ENCODE measurements around the gene TBCD.
A peak's percentile ranks its signal among the peaks of the same experiment; 100 is the strongest.

TBCD gene

DNA sequence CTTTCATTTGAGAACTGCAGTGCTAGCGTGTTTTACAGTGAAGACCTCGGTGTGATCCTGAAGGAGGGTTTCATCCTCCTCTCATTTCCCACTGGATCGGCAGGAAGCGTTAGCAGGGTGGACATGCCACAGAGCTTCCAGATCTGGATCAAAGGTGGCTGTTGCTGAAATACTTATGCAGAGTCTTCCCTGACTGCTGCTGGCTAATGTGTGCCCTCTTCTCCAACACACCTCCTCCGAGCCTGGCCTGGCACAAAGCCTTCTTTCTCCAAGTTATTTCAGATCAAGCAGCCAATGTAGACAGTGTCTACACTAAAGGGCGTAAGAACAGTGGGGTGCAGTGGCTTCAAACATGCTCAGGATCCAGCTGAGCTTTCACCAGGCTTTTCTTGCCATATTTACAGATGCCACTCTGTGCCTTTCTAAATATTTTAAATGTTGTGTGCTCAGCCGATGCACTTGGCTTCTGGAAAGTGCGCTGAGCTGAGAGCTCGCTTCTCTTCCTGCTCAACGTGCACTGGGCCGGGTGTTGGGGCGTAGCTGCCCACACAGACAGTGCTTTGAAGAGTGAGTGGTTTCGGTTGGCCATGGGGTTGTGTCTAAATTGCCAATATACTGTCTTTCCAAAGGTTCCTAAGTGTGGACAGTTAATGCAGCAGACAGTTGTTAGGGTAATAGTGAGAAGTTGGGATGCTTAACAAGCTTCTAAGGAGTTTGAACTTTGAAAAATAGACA, 85.9 kb downstream of the TBCD start:
- no peaks in the 10 kb centered on the region for H3K4me1 Mint-ChIP-seq
- no peak overlapping the region for H3K4me3 Mint-ChIP-seq
- no peaks in the 10 kb centered on the region for H3K36me3 Mint-ChIP-seq
- H3K27ac Mint-ChIP-seq = no peak overlapping the region
- no peaks in the 10 kb centered on the region for H3K9me3 Mint-ChIP-seq
- no peaks in the 10 kb centered on the region for H3K27me3 Mint-ChIP-seq

DNA sequence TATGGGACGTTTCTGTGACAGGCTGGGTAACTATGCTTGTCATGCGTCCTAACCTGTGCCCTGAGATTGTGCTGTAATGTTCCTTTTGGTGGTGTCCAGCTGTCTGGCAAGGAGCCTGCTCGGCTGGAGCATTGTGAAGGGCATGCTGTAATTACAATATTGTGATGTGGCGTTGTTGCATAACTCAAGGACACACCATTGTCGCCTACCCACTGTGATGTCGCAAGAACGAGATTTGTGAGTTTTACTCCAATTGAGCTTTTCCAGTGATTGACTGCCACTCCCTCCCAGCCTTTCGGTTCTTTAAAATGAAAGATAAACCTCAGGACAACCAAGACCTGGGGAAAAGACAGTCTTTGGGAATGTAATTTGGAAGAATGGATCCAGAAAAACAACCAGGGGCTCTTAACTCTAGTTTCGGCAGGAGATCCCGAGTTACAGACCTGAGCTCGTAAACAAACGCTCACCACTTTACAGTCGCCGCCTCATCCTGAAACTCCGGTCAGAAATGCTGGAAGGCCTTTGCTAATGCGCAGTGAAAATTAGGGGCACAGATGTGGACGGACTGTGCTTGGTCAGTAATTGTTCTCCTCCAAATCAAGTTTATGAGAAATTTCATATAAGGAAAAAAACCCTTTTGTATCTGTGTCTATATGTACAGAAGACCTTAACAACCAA, 86.7 kb downstream of the TBCD start:
- Mint-ChIP-seq H3K27ac (no peak overlapping the region), H3K9me3 (no peaks in the 10 kb centered on the region), H3K36me3 (no peaks in the 10 kb centered on the region), H3K4me1 (no peaks in the 10 kb centered on the region), H3K4me3 (no peak overlapping the region), H3K27me3 (no peaks in the 10 kb centered on the region)

DNA sequence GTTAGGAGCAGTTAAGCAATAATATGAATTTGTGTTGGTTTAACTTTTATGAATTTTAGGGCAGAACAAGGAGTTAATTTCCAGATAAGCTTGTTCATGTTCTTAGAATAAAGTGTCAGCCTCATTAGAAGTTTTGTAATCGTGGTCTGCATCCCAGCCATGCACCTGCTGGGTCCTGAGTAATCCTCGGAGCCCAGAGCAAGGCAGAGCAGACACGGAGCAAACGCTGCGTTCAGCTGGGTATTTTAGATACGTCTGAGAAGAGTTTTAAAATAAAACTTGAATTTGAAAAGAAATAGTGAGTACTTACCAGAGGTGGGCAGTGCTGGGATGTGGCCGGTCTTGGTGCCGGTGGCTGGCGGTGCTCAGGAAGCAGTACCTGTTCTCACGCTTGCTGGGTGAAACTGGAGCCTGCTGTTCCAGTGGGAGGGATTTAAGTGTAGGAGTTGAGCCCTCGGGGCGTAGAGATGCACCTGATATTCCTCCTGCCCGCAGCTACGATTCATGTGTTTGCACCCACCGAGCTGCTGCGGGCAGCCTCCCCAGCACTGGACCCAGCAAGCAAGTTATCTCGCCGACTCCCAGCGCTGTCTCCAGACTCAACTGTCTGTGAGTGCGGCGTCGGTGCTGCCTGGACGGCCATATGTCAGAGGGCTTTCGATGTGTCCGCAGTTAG, 87.9 kb downstream of the TBCD start, which contains the start of gene ZNF750:
Gene ZNF750 (minus strand): TSS at position 406 of the 676 bp plus-strand sequence. CDS start 7,568 bp downstream, outside the sequence.
- H3K9me3 Mint-ChIP-seq = no peaks in the 10 kb centered on the region
- H3K27me3 Mint-ChIP-seq = no peaks in the 10 kb centered on the region
- H3K4me1 Mint-ChIP-seq = no peaks in the 10 kb centered on the region
- H3K27ac Mint-ChIP-seq = no peak within 1 kb of the TSS
- H3K4me3 Mint-ChIP-seq = no peak within 1 kb of the TSS
- H3K36me3 Mint-ChIP-seq = peaks cover 2% of the 10 kb centered on the region

DNA sequence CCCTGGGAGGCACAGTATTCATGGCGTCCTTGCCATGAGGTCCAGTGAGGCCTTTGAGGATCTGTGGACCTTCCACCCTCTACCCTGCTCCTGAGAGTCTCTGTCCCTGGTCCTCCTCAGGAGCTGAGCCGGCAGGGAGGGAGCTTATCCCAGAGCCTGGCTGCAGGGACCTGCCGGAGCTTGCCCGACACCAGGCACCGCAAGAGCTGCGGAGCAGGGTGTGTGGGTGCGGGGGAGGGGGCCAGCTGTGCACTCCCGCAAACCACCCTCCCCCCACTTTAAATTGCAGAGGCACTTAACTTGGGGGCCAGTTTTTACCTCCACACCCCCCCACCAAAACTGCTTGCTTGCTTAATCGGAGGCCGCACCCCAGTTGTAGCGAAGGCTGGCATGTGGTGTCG, 88.6 kb downstream of the TBCD start:
- peaks cover 2% of the 10 kb centered on the region for H3K36me3 Mint-ChIP-seq
- no peaks in the 10 kb centered on the region for H3K4me1 Mint-ChIP-seq
- H3K9me3 Mint-ChIP-seq = no peaks in the 10 kb centered on the region
- H3K27ac Mint-ChIP-seq = no peak overlapping the region
- H3K4me3 Mint-ChIP-seq = no peak overlapping the region
- H3K27me3 Mint-ChIP-seq = no peaks in the 10 kb centered on the region

DNA sequence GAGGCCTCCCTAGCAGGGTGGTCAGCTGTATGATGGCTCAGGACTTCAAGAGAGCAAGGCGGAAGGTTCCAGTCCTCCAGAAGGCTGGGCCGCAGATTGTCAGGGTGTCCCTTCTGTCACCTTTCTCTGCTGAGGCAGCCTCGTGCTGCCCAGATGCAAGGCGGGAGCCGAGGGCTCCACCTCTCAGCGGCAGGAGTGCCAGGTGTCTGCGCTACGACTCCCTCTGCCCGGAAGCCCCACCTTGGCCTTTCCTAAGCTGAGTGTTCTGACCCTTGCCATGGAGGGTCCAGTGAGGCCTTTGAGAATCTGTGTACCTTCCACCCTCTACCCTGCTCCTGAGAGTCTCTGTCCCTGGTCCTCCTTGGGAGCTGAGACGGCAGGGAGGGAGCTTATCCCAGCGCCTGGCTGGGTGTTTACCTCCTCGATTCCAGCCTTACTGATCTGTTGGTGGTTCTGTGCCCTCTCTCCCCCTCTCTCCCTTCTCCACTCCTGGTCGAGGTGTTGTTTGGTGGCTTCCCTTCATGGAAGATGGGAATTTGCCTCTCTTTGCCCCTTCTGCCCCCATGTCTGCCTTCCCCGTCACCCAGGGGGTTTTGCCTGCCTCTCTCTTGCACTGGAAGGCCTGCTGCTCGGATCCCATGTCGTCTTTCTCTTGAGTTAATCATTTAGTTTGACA, 90.2 kb downstream of the TBCD start:
- no peaks in the 10 kb centered on the region for H3K27me3 Mint-ChIP-seq
- H3K4me1 Mint-ChIP-seq = no peaks in the 10 kb centered on the region
- no peak overlapping the region for H3K27ac Mint-ChIP-seq
- peaks cover 2% of the 10 kb centered on the region for H3K36me3 Mint-ChIP-seq
- H3K9me3 Mint-ChIP-seq = no peaks in the 10 kb centered on the region
- H3K4me3 Mint-ChIP-seq = no peak overlapping the region

DNA sequence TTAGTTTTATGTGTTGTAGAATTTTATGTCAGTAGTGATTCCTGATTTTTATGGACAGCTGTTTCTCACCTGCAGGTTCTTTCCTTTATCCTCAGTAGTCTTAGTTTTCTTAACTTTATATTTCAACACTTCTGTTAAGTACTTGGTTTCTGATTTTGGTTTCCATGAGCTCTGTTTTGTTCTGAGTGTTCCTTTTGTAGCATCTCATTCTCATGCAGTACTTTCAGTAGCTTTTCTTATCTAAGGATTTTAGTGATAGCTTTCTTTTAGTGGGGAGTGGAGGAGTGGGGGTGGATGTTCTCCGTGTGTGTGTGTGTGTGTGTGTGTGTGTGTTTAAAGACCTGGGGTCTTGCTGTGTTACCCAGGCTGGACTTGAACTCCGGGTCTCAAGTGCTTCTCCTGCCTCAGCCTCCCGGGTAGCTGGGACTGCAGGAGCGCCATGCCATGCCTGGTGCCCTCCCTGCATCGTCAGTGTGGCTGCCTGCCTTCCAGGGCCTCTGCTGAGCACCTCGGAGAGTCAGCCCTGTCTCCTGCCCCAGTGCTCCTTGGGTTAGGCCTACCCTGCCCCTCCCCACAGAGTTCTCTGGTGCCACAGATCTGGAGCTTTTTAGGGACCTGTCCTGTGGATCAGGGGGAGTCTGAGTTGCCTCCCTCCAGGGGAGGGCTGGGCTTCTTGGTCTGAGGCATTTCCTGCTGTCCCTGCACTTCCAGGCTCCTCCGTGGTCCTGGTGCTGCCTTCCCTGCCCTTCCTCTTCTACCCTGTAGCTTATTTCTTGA, 92.2 kb downstream of the TBCD start:
- no peak overlapping the region for H3K4me3 Mint-ChIP-seq
- H3K36me3 Mint-ChIP-seq = peaks cover 2% of the 10 kb centered on the region
- H3K4me1 Mint-ChIP-seq = peaks cover 9% of the 10 kb centered on the region
- no peak overlapping the region for H3K27ac Mint-ChIP-seq
- H3K27me3 Mint-ChIP-seq = no peaks in the 10 kb centered on the region
- no peaks in the 10 kb centered on the region for H3K9me3 Mint-ChIP-seq

DNA sequence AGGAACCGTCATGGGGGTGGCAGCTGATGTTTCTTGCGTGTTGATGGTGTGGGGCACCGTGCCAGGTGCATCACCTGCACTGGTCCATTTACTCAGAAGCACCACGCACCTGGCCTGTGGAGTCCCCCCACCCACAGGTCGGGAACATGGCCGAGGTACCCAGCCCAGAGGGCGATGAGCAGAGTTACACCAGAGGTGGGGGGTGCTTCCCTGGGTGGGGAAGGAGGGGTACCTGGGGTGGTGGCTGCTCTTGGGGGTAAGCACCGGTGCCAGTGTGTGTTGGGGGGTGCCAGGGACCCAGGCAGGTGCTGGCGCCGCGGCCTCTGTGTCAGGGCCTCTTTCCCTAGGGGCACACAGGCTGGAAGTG, 92.9 kb downstream of the TBCD start:
- no peak overlapping the region for H3K27ac Mint-ChIP-seq

DNA sequence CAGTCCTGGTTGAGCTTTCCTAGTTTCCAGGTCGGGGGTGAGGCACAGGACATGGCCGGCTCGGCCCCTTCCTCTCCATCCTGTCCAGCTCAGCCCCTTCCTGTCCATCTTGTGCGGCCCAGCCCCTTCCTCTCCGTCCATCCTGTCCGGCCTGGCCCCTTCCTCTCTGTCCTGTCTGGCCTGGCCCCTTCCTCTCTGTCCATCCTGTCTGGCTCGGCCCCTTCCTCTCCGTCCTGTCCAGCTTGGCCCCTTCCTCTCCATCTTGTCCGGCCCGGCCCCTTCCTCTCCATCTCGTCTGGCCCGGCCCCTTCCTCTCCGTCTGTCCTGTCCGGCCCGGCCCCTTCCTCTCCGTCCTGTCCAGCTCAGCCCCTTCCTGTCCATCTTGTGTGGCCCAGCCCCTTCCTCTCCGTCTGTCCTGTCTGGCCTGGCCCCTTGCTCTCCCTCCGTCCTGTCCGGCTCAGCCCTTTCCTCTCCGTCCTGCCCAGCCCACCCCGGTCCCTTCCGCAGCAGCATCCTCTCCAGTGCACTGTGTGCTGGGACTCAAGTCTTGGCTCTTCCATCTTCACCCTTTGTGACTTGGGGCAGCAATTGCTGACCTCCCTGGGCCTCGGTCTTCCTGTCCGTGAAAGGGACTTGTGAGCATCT, 93.4 kb downstream of the TBCD start:
- peaks cover 4% of the 10 kb centered on the region for H3K36me3 Mint-ChIP-seq
- no peak overlapping the region for H3K4me3 Mint-ChIP-seq
- peaks cover 14% of the 10 kb centered on the region for H3K4me1 Mint-ChIP-seq
- peak overlapping the region; percentile 59 for H3K27ac Mint-ChIP-seq
- H3K27me3 Mint-ChIP-seq = no peaks in the 10 kb centered on the region
- H3K9me3 Mint-ChIP-seq = no peaks in the 10 kb centered on the region

More for the DNA sequence above, 92.9 kb downstream of the TBCD start:
- peaks cover 14% of the 10 kb centered on the region for H3K4me1 Mint-ChIP-seq
- H3K9me3 Mint-ChIP-seq = no peaks in the 10 kb centered on the region
- no peak overlapping the region for H3K4me3 Mint-ChIP-seq
- H3K27me3 Mint-ChIP-seq = no peaks in the 10 kb centered on the region
- peaks cover 4% of the 10 kb centered on the region for H3K36me3 Mint-ChIP-seq

DNA sequence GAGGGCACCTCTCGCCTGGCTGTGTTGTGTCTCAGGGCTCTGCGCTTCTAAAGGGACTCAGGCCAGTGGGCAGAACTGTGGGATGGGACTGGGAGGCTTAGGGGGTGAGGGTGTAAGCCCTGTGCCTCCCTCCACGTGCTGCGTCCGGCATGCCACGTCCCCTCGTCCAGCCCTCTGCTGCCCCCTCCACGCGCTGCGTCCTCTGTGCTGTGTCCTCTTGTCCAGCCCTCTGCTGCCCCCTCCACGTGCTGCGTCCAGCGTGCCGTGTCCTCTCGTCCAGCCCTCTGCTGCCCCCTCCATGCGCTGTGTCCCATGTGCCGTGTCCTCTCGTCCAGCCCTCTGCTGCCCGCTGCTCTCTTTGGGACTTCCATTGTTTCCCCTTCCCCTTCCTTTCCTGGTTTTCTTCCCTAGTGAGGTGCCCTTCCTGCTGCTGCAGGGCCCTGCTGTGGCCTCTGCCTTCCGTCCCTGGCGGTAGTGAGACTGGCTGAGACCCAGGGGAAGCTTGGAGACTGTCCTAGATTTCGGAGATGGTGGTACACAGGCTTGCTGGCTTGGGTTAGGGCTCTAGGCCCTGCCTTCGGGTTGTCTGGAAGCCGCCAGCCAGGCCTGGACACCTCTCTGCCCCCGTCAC, 94.3 kb downstream of the TBCD start:
- H3K9me3 Mint-ChIP-seq = no peaks in the 10 kb centered on the region
- peaks cover 14% of the 10 kb centered on the region for H3K4me1 Mint-ChIP-seq
- no peaks in the 10 kb centered on the region for H3K27me3 Mint-ChIP-seq
- no peak overlapping the region for H3K27ac Mint-ChIP-seq
- peaks cover 4% of the 10 kb centered on the region for H3K36me3 Mint-ChIP-seq
- H3K4me3 Mint-ChIP-seq = no peak overlapping the region

DNA sequence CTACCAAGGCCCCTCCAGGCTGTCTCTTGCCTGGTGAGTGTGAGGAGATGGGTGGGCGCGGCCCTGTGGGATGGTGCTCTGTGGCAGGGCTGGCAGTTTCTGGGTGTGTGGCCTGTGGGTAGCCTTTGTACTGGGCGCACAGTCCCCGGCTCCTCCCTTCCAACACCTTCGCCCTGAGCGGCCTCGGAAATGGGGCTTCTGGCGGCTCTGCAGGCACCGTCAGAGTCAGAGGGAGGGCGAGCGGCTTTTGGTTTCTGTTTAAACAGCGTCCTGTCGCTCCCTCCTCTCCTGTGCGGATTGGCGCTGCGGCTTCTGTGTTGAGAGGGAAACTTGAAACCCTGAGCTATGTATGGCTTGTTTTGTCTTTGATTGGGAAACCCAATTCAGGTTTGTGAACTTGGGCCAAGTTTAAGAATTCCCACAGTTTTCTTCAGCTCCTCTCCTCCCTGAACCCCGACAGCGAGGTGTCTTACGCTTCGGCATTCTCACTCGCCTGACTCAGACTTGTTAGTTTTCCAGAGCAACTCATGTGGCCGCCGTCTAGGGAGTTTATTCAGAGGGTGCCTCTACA, 96.2 kb downstream of the TBCD start:
- Mint-ChIP-seq H3K27ac (no peak overlapping the region), H3K4me3 (peak overlapping the region; percentile 58), H3K36me3 (peaks cover 4% of the 10 kb centered on the region)

DNA sequence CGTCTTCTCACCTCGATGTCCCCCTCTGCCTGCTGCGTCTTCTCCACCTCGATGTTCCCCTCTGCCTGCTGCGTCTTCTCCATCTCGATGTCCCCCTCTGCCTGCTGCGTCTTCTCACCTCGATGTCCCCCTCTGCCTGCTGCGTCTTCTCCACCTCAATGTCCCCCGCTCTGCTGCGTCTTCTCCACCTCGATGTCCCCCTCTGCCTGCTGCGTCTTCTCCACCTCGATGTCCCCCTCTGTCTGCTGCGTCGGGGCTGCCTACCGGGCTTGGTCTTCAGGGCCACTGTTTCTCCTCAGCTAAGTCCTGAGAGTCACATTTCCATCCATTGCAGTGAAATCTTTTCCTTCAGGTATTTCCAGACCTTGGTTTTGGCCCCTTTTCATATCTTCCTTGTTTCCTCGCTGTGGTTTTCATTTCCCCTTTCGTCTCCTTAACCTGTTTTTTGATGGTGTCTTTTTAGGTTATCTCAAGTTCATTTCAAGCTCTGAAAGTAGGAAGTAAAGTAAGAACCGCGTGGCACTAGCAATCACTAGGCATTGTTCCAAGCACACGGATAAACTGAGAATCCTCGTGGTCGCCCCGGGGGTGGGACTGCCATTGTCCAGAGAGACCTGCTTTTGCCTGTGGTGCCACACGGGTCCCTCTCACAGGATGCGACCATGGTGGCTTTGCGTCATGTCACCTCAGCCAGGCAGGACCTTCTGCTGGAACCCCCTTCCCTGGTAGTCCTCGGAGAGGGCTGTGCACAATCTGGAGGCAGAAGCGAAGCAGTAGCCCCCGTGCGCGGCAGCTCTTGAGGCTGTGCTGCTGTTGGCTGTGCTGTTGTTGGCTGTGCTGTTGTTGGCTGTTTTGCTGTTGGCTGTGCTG, 97.4 kb downstream of the TBCD start:
- no peaks in the 10 kb centered on the region for H3K27me3 Mint-ChIP-seq
- peaks cover 14% of the 10 kb centered on the region for H3K4me1 Mint-ChIP-seq
- H3K4me3 Mint-ChIP-seq = no peak overlapping the region
- H3K9me3 Mint-ChIP-seq = no peaks in the 10 kb centered on the region
- no peak overlapping the region for H3K27ac Mint-ChIP-seq
- H3K36me3 Mint-ChIP-seq = peaks cover 2% of the 10 kb centered on the region

More for the DNA sequence above, 96.2 kb downstream of the TBCD start:
- H3K4me1 Mint-ChIP-seq = peaks cover 14% of the 10 kb centered on the region
- no peaks in the 10 kb centered on the region for H3K9me3 Mint-ChIP-seq
- H3K27me3 Mint-ChIP-seq = no peaks in the 10 kb centered on the region

DNA sequence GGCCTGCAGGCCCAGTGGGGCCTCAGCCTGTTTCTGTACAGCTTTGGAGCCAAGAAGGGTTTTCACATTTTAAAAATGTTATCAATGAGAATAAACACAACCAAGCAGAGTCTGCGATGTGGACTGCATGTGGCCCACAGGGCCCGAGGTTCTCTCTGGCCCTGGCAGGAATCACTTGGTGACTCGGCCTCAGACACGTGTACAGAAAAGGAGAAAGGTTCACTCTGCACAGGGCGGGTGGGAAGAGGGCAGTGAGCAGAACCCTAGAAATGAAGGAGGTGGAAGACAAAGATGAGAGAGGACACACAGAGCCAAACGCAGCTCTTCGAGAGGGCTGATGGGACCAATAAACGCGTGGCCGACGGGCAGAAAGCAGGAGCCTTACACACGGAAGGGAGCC, 99.5 kb downstream of the TBCD start:
- no peaks in the 10 kb centered on the region for H3K9me3 Mint-ChIP-seq
- no peak overlapping the region for H3K4me3 Mint-ChIP-seq
- no peaks in the 10 kb centered on the region for H3K27me3 Mint-ChIP-seq
- H3K4me1 Mint-ChIP-seq = peaks cover 14% of the 10 kb centered on the region
- no peak overlapping the region for H3K27ac Mint-ChIP-seq
- peaks cover 6% of the 10 kb centered on the region for H3K36me3 Mint-ChIP-seq

DNA sequence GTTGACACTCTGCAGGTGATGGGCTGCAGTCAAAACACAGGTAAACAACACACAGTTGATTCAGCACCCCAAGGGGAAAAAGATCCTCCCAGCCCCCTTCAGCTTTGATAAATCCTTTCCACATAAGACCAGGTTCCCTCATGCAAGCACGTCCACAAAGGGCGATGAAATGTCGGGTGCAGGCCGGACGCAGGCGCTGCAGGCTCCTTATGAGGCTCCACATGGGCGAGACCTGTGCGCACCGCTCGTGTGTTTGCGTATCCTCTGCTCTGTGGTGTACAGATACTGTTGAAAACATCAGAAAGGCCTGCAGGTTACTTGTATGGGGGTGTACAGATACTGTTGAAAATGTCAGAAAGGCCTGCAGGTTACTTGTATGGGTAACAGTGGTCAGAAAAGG, 102.4 kb downstream of the TBCD start:
- Mint-ChIP-seq H3K27ac (peak overlapping the region; percentile 32), H3K27me3 (no peaks in the 10 kb centered on the region)

More for the DNA sequence above, 102.4 kb downstream of the TBCD start:
- Mint-ChIP-seq H3K9me3 (no peaks in the 10 kb centered on the region), H3K4me3 (no peak overlapping the region), H3K36me3 (peaks cover 6% of the 10 kb centered on the region), H3K4me1 (peaks cover 15% of the 10 kb centered on the region)

Data from activated naive CD4-positive, alpha-beta T cell treated with anti-CD3 and anti-CD28 coated beads, Interleukin-2, amount 50 U/mL, for 24 hours (primary cell).